ENCODE data around the gene TCF12.

TCF12 gene

GRCh38 chr15:57167821-57168395 is 249.5 kb downstream of the TCF12 start:
- no peak overlapping the region for H3K4me3 ChIP-seq (replicated peaks; ENCODE audit: low read depth, low read length)
- DNase-seq (ENCODE audit: extremely low read depth, low read depth): no peak
- no peak for TF ChIP-seq CTCF (IDR thresholded peaks at IDR 0.05; ENCODE audit: low read depth, low read length, missing control alignments)

- H3K4me3 ChIP-seq (replicated peaks; ENCODE audit: low read depth, low read length): no peak overlapping the region
- no peak for TF ChIP-seq CTCF (IDR thresholded peaks at IDR 0.05; ENCODE audit: low read depth, low read length, missing control alignments)
Measured at GRCh38 chr15:57169643-57170042, 251.2 kb downstream of the TCF12 start.

GRCh38 chr15:57171426-57171825 is 253.0 kb downstream of the TCF12 start:
- H3K4me3 ChIP-seq (replicated peaks; ENCODE audit: low read depth, low read length): no peak overlapping the region
- no peak for TF ChIP-seq CTCF (IDR thresholded peaks at IDR 0.05; ENCODE audit: low read depth, low read length, missing control alignments)
- DNase-seq (ENCODE audit: extremely low read depth, low read depth): no peak

More at GRCh38 chr15:57169643-57170042, 251.2 kb downstream of the TCF12 start:
- no peak for DNase-seq (ENCODE audit: extremely low read depth, low read depth)

GRCh38 chr15:57172925-57173324 is 254.5 kb downstream of the TCF12 start:
- no peak overlapping the region for H3K4me3 ChIP-seq (replicated peaks; ENCODE audit: low read depth, low read length)
- DNase-seq (ENCODE audit: extremely low read depth, low read depth): no peak
- TF ChIP-seq CTCF (IDR thresholded peaks at IDR 0.05; ENCODE audit: low read depth, low read length, missing control alignments): no peak

GRCh38 chr15:57183041-57183440 is 264.6 kb downstream of the TCF12 start:
- no peak overlapping the region for H3K4me3 ChIP-seq (replicated peaks; ENCODE audit: low read depth, low read length)
- TF ChIP-seq CTCF (IDR thresholded peaks at IDR 0.05; ENCODE audit: low read depth, low read length, missing control alignments): no peak
- DNase-seq (ENCODE audit: extremely low read depth, low read depth): no peak

- TF ChIP-seq CTCF (IDR thresholded peaks at IDR 0.05; ENCODE audit: low read depth, low read length, missing control alignments): no peak
- no peak for DNase-seq (ENCODE audit: extremely low read depth, low read depth)
- H3K4me3 ChIP-seq (replicated peaks; ENCODE audit: low read depth, low read length): no peak overlapping the region
Measured at GRCh38 chr15:57183614-57184344, 265.3 kb downstream of the TCF12 start.

Measured in HFF-Myc (cell line).